Measurements from ENCODE around the gene RREB1.

GRCh38 chr6:7218406-7218988, 110.7 kb downstream of the RREB1 start:
- TF ChIP-seq CTCF (conservative IDR thresholded peaks at IDR 0.05 in 1 of 2, IDR thresholded peaks at IDR 0.05 in 1 of 2; ENCODE audit: extremely low read depth in 1 of 2, insufficient read depth in 1 of 2, low read depth in 1 of 2, low read length in 2 of 2) (no peak), EZH2 (IDR thresholded peaks at IDR 0.05; ENCODE audit: borderline replicate concordance, low read length) (no peak)
